Raji (cell line): ENCODE results near the gene ATE1.

Experiments used
- POLR2A ChIP-seq: IDR thresholded peaks from 2 replicates; pipeline ENCODE4 v1.6.1; 2011; ENCODE audit warnings: low read depth, low read length, control low read depth; ENCODE audit not compliant: insufficient read depth

The ATE1 gene

DNA sequence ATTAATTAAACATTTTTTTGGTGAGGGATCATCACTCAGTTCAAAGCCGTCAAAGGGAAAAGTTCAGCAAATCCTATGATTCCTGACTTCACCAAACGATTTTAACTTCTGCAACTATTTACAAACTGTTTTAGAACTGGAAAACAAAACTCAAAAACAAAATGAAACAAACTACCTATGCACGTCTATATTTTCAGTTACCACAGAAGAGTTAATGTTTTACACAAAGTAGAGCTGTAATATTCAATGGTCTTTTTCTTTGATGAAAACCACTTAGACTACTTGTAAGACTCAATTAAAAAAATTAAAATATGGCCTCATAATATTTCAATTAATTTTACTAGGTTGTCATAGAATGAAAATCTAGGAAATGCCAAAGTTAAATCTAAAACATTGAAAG, 131.5 kb downstream of the ATE1 start:
- no peak for TF ChIP-seq POLR2A

DNA sequence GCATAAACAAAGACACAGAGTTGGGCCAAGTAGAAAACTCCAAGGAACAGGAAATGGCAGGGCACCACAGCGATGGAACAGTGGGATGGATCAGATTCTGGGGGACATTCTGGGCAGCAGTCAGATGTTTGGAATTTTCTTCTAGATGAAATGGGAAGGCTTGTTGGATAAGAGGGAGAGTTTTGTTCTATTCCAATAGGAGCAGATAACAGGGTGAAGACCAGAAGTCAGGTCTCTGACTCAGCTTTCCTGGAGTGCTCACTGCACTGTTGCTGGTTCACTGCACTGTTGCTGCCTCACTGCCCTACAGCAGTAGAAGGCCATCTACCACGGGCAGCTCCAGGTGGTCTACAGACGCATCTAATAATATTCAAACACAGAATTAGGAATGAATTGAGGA, 135.6 kb downstream of the ATE1 start:
- TF ChIP-seq POLR2A: no peak

DNA sequence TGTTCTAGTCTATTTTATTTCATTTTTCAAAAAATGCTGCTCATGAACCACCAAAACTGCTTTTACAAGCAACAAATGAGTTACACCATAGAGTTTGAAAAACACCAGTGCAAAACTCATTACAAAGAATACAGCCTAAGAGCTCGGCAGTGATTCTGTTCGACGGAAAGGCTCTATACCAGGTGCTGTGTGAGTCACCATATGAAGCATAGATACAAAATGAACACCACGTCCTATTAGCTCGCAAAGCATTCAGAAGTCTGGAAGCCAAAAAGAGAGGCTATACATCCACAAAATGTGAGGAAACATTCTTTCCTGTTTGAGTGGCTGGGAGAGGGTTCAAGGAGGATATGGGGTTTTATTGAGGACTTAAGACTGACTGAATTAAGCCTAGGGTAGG, 136.1 kb downstream of the ATE1 start:
- TF ChIP-seq POLR2A: no peak

DNA sequence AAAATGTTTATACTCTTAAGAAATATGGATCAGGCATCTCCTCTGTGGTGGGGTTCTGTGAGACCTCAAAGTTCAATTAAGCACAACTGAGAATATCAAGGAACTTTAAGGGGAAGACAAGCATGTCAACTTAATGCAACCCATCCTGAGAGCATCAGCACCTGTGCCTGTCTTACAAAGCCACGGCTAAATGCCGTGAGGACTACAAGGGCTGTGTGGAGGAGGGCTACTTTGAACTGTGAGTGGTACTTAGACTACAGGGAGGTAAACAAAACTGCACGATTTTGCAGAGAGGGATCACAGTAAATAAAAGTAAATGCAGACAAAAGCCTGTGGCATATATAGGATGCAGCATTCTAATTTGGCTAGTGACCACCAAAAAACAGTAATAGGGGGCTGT, 139.1 kb downstream of the ATE1 start:
- no peak for TF ChIP-seq POLR2A

DNA sequence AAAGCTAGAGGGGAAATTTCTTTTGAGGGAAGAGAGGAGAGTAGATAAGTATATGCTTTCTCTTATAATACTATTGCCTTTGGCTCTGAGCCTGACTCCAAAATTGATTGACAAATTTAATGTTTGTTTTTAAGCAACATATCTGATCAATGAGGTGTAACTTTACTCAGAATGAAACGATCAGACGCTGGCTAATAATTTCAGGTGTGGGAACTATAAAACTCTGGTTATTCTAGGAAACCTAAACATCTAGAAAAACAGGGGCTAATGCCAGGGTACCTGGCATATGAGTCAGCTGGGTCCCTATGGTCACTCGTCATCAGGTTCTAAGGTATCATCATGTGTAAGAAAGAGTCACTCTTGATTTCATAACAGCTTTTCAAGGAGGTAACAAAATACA, 139.7 kb downstream of the ATE1 start:
- TF ChIP-seq POLR2A: no peak

DNA sequence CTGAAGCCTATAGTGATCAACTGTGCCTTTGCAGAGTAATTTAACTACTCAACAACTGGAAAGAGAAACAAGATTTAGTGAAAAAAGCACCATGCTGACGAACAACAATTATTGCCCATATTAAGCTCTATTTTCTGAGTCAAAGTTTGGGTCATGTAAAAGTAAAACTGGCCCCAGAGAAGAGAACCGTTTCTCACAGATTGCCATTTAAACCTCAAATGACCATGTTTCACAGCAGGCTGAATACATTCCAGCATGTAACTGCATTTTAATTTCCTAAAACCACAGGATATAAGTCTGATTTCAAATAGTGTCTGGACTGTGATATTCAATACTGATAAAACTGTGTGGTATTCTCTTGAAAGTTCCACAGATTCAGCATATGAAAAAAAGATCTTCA, 140.7 kb downstream of the ATE1 start:
- TF ChIP-seq POLR2A: no peak

DNA sequence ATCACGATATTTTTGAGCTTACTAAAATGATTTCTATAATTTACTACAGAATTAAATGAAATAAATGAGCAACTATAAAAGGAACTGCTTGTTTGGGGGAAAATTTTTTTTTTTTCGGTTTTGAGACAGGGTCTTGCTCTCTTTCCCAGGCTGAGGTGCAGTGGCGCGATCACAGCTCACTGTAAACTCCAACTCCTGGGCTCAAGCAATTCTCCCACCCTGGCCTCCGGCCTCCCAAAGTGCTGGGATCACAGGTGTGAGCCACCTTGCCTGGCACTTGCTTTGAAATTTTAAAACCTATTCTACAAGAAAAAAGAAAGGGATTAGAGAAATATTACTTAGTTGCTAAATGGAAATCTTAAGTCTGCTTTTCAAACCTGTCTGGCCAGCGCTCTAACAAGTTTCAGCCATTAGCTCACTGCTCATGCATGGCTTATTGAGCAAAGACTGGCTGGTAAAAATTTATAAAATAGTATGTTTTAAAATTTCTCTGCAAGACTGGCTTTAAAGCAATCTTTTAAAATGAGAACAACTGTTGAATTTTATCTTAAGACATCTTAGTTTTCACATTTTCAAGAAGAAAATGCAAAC, 144.0 kb downstream of the ATE1 start:
- TF ChIP-seq POLR2A: no peak

DNA sequence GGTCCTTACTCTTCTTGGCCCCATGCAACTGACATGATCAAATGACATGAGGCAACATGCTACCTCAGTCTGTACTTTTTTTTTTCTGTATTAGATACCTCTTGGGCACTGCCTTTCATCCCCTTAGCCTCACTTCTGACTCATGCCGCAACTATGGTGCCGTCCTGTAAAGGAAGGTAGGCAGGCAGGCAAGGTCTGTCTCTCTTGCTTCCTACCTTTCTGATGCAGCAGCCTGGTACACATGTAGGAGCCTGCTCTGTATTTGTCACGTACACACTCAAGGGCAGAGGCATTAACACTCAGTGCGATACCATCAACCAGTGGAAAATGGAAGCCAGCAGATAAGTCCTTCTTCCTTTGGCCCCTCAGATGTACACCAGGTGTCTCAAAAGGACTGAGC, 146.7 kb downstream of the ATE1 start:
- TF ChIP-seq POLR2A: no peak

DNA sequence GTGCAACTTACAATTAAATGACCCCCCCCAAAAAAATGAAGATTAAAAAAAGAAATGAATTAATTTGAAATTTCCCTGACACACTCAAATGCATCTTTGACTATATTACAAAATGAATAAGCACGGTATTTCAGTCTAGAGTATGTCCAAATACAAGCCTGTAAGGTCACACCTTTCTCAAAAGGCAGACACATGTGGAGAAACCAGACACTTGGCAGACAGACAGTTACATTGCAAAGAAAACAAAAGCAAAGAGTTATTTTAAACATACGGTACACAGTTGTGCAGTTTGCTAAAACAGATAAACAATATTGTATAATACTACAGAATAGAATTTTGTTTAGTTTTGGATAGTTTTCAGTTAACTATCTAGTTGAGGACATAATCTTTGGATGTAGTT, 153.0 kb downstream of the ATE1 start:
- no peak for TF ChIP-seq POLR2A

DNA sequence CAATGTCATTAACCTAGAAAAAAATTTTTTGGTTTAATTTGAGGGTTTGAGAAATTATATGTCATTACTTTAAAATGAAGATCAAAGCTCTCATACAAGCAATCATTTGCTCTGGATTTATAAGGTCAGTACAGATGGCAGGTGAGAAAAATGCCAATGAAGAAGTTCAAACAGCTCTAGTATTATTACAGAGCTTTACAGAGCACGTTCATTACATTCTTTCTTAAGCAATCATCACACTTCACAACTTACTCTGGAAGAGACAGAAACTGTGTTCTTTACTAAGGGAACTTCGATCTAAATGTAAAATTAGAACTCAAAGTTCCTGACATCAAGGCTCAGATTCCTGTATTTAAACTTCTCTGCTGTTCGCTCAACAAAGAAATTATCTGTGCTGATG, 153.4 kb downstream of the ATE1 start:
- no peak for TF ChIP-seq POLR2A

DNA sequence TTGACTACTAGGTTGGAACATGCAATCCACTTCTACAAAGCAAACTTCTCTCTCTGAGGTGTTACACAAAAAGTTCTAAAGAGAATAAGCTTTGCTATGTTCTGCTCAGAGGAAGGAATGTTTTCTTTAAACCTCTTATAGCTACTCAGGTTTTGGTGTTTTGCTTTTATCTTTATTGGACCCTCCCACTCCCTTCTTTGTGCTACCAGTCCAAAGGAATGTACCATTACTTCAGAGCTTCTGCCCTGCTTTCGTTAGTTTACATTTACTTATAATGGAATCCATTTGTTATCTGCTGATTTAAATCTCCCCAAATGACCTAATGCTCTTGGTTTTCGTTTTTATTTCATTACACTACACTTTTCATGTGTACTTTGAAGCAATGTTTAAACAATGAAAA, 154.9 kb downstream of the ATE1 start:
- TF ChIP-seq POLR2A: no peak

DNA sequence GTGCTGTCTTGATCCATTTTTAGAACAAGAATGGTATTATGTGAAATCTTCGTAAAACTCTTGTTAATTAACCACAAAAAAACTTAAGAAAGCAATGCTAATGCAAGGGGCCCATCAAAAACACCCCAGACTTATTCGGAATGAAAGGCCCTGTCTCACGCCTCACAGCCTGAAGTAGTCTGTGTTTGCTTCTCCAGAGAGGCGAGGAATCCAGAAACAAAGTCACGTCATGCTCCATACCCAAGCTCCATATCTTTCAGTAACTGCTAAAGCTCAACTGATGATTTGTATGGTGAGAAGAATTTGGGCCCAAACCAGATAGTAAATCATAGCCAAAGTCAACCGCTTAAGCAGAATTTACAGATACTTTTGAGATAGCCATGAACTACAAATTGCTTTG, 155.4 kb downstream of the ATE1 start:
- no peak for TF ChIP-seq POLR2A

DNA sequence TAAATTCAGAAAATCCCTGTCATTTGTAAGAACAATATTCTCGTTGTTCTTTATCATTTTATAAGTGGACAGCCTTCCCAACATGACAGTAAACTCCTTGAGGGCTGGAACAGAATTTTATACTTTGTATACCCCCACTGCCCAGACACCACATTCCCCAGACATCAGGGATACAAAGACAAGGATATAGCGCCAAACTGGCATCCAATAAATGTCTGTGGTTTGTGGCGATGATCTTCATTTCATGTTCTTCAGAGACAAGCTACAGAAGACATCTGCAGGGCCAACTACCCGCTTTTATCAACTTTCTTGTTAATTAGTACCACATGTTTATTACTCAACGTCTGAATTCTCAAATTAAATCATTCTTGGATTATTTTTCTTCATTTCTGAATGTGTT, 155.9 kb downstream of the ATE1 start:
- no peak for TF ChIP-seq POLR2A

DNA sequence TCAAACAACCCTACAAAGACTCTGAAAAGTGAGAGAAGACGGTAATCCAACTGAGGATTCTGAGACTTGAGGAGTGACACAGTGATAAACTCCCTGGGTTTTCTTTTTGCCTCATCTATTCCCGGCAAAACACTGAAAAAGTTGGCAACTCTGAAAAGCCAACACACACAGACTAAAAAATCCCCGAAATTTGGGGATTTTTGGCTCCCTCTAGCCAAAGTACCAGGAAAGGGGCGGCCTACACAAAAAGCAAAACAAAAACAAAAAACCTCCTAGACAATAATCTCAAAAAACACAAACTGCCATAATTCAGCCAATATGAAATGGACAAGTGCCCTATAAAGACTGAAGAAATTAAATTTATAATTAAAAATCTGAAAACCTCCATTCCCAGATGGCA, 161.4 kb downstream of the ATE1 start:
- TF ChIP-seq POLR2A: no peak

DNA sequence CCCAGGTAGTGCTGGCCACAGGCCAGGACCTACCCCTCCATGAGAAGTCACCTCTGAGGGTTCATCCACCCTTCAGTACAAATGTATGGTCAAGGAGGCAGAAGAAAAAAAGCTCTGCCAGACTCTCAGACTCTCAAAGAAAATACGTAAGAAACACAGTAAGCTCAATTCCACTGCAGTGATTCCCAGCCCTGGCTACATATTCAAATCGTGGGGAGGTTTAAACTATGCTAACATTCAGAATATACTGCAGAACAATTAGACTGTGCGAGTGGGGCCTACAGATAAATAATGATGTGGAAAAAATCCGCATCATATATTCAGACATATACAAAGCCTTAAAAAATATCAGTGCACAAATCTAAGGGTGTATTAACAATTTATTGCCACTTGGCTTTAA, 162.6 kb downstream of the ATE1 start:
- TF ChIP-seq POLR2A: no peak

DNA sequence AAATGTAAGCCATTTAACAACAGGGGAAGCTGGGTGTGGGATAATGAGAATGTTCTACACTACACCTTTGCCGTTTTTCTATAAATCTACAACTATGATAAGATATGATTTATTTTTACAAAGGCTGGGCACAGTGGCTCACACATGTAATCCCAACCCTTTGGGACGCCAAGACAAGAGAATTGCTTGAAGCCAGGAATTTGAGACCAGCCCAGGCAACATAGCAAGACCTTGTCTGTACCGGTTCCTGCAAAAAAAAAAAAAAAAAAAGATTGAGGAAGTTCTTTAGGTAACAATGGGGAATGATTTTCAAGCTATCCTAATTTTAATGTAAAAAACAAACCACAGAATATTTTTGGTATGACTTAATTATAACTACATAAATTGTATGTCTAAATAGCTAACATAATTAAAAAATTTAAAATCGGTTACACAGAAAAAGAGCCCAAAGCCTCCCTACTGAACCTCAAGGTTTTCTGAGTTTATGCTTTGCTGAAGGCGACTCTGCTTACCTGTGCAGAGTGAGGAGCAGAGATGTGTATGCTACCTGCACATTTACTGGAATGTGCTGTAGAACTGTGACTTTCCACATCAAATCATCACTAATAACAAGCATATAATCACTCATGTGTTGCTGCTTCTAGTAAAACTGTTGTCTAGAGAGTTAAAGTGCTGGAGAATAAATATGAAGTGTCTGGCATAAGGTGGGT, 163.4 kb downstream of the ATE1 start:
- no peak for TF ChIP-seq POLR2A

DNA sequence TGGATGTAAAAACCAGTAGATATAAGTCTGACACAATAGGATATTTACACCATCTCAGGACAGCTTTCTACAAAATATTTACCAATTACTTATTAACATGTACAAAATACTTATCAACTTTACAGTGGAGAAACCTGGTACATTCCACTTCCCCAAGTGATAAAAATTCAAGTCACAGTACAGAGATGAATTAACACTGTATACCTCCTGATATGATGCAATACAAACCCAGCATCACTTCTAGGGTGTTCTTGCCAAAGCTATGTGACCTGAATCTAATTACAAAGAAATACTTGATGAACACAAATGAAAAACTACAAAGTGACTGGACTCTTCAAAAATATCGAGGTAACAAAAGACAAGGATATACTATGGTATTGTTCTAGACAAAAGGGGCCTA, 173.2 kb downstream of the ATE1 start:
- no peak for TF ChIP-seq POLR2A
